ENCODE measurements around the gene PCSK6.

GRCh38 chr15:101521591-101521990 lies 32.1 kb upstream of the PCSK6 start:
- TF ChIP-seq EZH2phosphoT487 (IDR thresholded peaks at IDR 0.05; ENCODE audit: borderline replicate concordance, low read length) (no peak), CTCF (IDR thresholded peaks at IDR 0.05; ENCODE audit: low read depth, low read length, poor library complexity, severe bottlenecking) (no peak)
